ENCODE data around the gene OR7C1. TPM values are rescaled to one million over a fixed set of nuclear protein-coding genes. Genes with fewer than 3 reads are reported as not detected.
"Not testable (repeated sequence)": the region's sequence is repeated elsewhere in the genome, so short reads cannot be mapped to it uniquely, and the experiment has no call there.

Gene OR7C1
- total and polyA plus RNA-seq, 2 of the 13 experiments (the other 11 are each of a cell fraction or from before 2014, with no cell fraction given), result not detected

DNA sequence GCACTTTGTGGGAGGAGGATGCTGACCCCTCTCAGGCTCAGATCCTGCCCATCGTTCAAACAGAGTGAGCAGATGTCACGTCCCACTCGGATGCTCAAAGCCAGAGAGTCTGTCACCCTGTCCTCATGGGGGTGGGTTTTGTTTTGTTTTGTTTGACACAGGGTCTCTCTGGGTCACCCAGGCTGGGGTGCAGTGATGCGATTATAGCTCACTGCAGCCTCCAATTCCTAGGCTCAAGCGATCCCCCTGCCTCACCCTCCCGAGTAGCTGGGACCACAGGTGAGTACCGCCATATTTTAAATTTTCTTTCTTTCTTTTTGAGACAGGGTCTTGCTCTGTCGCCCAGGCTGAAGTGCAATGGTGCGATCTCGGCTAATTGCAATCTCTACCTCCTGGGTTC, 60.6 kb downstream of the OR7C1 start (continued):
- TF ChIP-seq, protein P1, sequence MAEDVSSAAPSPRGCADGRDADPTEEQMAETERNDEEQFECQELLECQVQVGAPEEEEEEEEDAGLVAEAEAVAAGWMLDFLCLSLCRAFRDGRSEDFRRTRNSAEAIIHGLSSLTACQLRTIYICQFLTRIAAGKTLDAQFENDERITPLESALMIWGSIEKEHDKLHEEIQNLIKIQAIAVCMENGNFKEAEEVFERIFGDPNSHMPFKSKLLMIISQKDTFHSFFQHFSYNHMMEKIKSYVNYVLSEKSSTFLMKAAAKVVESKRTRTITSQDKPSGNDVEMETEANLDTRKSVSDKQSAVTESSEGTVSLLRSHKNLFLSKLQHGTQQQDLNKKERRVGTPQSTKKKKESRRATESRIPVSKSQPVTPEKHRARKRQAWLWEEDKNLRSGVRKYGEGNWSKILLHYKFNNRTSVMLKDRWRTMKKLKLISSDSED (CRISPR knock-in tag; IDR thresholded peaks at IDR 0.05), result no peak
- TF ChIP-seq, protein P2, sequence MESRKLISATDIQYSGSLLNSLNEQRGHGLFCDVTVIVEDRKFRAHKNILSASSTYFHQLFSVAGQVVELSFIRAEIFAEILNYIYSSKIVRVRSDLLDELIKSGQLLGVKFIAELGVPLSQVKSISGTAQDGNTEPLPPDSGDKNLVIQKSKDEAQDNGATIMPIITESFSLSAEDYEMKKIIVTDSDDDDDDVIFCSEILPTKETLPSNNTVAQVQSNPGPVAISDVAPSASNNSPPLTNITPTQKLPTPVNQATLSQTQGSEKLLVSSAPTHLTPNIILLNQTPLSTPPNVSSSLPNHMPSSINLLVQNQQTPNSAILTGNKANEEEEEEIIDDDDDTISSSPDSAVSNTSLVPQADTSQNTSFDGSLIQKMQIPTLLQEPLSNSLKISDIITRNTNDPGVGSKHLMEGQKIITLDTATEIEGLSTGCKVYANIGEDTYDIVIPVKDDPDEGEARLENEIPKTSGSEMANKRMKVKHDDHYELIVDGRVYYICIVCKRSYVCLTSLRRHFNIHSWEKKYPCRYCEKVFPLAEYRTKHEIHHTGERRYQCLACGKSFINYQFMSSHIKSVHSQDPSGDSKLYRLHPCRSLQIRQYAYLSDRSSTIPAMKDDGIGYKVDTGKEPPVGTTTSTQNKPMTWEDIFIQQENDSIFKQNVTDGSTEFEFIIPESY (CRISPR knock-in tag; IDR thresholded peaks at IDR 0.05), result no peak
- TF ChIP-seq, protein P3, sequence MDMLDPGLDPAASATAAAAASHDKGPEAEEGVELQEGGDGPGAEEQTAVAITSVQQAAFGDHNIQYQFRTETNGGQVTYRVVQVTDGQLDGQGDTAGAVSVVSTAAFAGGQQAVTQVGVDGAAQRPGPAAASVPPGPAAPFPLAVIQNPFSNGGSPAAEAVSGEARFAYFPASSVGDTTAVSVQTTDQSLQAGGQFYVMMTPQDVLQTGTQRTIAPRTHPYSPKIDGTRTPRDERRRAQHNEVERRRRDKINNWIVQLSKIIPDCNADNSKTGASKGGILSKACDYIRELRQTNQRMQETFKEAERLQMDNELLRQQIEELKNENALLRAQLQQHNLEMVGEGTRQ (IDR thresholded peaks at IDR 0.05; ENCODE audit: low read depth, low read length), result no peak
- TF ChIP-seq, protein P3 (CRISPR knock-in tag; IDR thresholded peaks at IDR 0.05; ENCODE audit: borderline replicate concordance), result no peak
- no peak for TF ChIP-seq RARA (CRISPR knock-in tag; IDR thresholded peaks at IDR 0.05)

GRCh38 chr19:14773722-14774121, 61.3 kb downstream of the OR7C1 start:
- CTCF ChIA-PET (ENCODE audit: low intra/inter-chr PET ratio, low total read pairs); H3K9ac ChIP-seq (ENCODE audit: insufficient read depth, low read depth, low read length); H3K79me2 ChIP-seq (ENCODE audit: insufficient read depth, low read length); H3K4me3 ChIP-seq (replicated peaks in 1 of 3; ENCODE audit: insufficient read depth in 1 of 3, low read depth in 2 of 3, low read length in 3 of 3); DNase-seq (ENCODE audit: low spot score); H3K4me1 ChIP-seq (ENCODE audit: insufficient read depth, low read length); H3K36me3 ChIP-seq (replicated peaks in 1 of 2; ENCODE audit: control insufficient read depth in 1 of 2, insufficient read depth in 2 of 2, low read length in 2 of 2); H3K27me3 ChIP-seq (ENCODE audit: control insufficient read depth in 1 of 2, insufficient read depth in 2 of 2, low read length in 2 of 2); H2AFZ ChIP-seq (ENCODE audit: low read length); H3K27ac ChIP-seq (ENCODE audit: extremely low read length, insufficient read depth, low read length); H4K20me1 ChIP-seq (ENCODE audit: insufficient read depth, low read length); BruUV-seq (replicated peaks); H3K9me3 ChIP-seq (ENCODE audit: low read length); intact Hi-C loops (cut with micrococcal nuclease; ENCODE audit: unreplicated experiment); POLR2A ChIA-PET; in situ Hi-C loops (cut with HindIII; ENCODE audit: extremely low pct_ligation_motif_present, low pct_unique_long_range_greater_than_20kb); ATAC-seq; FAIRE-seq; H3K4me2 ChIP-seq (ENCODE audit: low read depth, low read length): not testable (repeated sequence)
- 43% methylated on average over 6 of the region's 9 CpGs for WGBS (ENCODE audit: low lambda C conversion rate)
